Measurements from ENCODE around the gene MREG.
A peak's percentile ranks its signal among the peaks of the same experiment; 100 is the strongest.
"Not testable (repeated sequence)": the region's sequence is repeated elsewhere in the genome, so short reads cannot be mapped to it uniquely, and the experiment has no call there.

Gene MREG

DNA sequence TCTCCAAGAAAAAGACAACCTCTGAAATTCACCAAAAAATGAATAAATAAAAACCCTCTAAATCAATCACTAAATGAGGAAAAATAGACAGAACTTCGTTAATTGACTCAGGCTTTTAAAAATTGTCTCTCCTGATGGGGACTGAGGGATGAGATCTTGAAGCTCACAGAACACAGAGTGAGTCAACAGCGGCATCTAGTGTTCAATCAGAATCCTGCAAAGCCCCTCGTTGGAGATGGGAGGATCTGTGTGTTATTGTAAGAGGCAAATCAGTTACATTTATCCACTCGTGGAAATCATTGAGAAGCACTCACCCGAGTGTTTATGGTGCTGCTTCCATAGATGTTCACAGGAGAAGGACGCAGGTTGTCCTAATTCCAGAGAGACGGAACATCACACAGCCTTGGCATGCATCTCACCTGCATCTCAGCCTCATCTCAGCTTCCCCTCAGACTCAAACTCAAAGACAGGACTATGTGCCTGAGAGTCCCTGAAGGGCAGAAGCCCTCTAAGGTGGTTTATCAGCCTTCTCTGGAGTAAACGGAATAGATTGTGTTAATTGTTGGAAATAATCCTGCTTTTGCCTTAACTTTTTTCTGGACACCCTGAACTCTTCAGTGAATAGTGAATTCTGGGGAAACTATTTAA lies 82.0 kb downstream of the MREG start:
- DNase-seq: peak in 41 of 42 donors; percentile 11 to 89 (median 74)

DNA sequence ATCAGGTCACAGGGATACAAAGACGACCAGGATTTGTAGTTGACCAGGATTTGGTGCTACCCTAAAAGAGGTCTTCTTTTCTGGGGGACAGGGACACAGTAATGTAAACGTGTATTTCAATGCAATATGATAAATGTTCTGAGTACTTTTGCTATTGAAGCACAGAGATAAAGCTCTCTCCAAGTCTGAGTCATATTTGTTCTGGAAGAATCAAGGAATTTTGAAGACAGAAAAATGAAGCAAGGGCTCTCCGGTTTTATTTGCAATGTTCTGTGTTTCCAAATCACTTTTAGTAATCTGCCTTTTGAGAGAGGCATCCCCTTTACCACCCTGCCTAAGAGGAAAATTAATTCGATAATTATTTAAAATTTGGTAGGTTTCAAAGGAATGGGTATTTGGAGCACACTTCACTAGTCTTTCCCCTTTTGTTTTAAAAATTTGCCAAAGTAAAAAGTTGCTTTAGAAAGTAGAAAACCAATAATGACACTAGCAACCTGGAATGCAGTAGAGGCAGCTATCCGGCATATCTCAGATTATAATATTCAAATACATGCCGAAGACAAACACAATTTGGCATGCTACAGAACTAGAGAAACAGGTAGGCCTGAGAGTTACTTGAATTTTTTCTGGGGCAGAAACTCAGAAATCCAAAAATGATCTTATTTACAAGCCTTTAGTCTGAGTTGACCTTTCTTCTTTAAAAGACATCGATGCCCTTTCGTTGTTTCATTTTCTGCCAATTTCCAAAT lies 82.7 kb downstream of the MREG start:
- DNase-seq: no peak
- intact Hi-C loops (cut with DNase I): no loop called here

More for the DNA sequence above, 82.0 kb downstream of the MREG start:
- intact Hi-C loops (cut with DNase I): no loop called here

DNA sequence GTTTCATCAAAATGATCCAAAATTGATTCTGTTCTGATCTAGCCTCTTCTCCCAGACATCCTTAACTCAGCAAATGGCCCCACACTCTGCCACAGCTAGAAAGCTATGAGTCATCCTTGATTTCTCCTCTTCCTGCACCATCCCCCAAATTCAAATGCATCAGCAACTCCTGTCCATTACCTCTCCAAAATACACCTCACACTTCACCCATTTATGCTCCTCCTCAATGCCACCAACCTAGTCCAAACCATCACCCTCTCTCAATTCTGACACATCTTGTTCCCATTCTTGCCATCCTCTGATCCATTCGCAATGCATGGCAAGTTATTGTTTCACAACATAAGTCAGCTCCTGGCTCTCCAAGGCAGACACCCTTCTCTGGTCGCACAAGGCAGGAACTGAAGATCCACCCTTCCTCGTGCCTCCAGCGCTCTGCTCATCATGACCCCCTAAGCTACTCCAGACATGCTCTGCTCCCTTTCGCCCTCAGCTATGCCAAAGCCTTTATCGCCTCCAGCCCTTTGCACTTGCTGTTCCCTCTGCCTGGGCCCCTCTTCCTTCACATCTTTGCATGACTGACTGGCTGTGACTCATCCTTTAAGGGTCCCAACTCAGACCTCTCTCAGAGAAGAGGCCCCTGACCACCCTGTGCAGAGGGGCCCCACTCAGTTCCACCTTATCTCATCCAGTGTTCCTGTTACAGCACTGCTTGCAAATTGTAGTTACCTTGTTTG lies 83.6 kb downstream of the MREG start:
- intact Hi-C loops (cut with DNase I): no loop called here
- no peak for DNase-seq

DNA sequence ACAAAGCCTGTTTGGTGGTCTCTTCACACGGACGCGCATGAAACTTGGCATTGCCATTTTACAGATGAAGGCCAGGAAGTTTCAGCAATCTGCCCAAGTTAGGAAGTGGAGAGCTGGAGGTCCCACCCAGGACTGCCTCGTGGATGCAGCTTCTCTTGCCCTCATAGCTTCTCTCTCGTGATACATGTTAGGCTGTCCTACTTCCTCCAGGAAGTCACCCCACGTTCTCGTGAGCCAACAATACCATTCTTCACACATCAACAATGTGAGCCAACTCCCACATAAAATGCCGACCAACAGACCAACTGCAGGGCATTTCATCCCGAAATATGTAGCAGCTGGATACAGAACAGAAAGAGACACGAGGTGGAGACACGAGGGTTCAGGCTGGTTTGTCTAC lies 85.3 kb downstream of the MREG start:
- no peak for DNase-seq
- intact Hi-C loops (cut with DNase I): no loop called here

DNA sequence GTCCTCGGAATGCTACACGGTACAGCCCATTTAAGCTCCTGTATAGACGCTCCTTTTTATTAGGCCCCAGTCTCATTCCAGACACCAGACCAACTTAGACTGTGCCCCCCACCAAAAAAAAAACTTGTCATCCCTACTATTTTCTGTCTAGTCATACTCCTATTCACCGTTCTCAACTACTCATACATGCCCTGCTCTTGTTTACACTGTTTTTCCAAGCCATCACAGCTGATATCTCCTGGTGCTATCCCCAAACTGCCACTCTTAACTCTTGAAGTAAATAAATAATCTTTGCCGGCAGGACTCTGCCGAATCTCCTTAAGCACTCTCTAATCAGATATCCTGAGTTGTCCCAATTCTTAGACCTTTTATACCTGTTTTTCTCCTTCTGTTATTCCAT lies 86.4 kb downstream of the MREG start:
- intact Hi-C loops (cut with DNase I); DNase-seq: not testable (repeated sequence)

DNA sequence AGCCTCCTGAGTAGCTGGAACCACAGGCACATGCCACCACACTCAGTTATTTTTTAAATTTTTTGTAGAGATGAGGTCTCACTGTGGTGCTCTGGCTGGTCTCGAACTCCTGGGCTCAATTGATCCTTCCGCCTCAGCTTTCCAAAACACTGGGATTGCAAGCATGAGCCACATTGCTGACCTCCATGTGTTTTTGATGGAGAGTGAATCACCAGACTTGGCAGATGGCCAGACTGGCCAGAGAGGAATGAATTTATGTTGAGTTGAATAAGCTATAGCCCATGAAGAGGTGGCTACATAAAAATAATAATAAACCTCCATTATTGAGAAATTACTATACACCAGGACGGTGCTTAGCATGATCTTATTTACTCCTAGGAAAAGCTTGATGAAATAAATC lies 91.5 kb downstream of the MREG start:
- no peak for DNase-seq
- intact Hi-C loops (cut with DNase I): no loop called here

DNA sequence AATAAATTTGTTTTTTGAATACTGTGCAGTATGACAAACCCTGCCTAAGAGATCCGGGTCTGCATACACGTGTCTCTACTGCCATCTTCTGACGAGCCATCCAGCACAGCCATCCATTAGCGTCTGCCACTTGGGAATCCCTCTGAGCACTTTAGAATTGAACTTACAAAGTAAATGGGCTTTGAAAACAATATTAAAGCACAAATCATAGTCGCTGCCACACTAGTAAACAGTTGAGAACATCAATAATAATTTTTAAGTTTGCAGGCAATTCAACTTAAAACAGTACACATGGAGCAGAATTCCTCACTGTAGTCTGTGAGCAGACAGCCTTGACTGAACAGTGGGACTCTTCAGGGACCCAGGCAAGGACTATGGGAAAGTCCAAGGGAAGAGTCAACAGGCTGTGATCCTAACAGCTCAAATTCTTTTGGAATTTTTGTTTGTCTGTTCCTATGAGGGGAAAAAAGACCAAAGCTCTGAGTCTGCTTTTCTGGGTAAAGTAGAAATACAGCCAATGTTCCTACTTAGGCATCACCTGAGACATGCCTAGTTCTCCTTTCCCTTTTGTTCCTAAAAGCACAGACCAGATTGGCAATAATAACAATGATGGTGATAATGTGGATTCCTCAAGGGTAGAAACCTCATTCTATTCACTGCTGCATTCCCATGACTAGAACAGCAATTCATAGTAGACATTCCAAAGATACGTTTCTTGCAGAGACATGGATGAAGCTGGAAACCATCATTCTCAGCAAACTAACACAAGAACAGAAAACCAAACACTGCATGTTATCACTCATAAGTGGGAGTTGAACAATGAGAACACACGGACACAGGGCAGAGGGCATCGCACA lies 92.9 kb downstream of the MREG start:
- intact Hi-C loops (cut with DNase I): no loop called here
- DNase-seq: peak; percentile 43 to 89 (median 74)

DNA sequence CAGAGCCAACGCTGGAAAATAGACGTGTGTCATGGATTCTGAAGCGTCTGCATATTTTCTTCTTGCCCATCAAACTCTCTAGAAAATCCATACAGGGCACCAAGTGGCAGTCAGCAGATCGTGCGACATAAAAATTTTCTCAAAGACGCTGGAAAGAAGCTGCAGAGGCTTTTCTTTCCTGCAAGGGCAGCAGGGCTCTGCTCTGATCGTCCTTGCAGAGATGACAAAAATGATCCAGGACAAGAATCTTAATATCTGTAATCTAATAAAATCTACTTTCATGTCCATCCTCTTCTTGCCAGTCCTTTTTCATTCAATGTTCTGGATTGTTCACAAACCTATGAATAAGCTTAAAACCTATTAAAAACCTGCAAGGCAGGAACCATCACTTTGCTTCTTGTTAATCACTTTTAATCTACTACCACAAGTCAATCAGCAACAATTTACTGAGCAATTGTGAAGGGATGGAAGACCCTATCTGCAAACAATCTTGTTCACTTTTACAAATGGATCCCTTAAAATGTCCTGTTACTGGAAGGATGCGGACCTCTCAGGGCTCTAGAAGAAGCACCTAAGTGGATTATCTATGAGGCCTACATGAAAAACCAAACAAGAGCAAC lies 93.6 kb downstream of the MREG start:
- no peak for DNase-seq
- intact Hi-C loops (cut with DNase I): loop anchor here (10.0 kb wide), 1 partner anchor 465 kb away; no protein-coding TSS in a partner anchor

DNA sequence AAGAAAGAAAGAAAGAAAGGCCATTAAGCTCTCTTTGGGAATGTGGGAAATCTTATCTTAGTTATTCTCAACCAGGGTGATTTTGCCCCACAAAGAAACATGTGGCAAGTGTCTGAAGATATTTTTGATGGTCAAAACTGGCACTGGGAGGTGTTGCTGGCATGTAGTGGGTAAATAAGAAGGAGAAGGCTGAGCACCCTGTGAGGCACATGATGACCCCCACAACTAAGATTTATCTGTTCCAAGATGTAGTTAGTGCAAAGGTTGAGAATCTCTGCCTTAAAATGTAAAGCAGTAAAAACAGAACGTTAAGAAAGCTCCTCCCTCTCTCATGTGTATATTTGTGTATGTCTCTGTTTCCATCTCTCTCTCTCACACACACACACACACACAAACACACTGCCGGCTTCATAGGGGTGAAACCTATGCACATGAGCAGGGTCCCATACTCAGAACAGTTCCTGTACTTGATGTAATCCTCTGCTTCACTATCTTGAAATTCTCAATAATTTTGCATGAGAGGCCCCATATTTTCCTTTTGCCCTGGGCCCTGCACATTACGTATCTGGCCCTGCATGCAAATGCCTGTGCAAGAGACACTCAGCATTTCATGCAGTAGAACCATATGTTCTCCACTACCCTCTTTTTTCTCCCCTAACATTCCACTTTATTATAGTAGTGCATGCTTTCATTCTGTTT lies 94.3 kb downstream of the MREG start:
- intact Hi-C loops (cut with DNase I): loop anchor here (10.0 kb wide), 1 partner anchor 464 kb away; no protein-coding TSS in a partner anchor

DNA sequence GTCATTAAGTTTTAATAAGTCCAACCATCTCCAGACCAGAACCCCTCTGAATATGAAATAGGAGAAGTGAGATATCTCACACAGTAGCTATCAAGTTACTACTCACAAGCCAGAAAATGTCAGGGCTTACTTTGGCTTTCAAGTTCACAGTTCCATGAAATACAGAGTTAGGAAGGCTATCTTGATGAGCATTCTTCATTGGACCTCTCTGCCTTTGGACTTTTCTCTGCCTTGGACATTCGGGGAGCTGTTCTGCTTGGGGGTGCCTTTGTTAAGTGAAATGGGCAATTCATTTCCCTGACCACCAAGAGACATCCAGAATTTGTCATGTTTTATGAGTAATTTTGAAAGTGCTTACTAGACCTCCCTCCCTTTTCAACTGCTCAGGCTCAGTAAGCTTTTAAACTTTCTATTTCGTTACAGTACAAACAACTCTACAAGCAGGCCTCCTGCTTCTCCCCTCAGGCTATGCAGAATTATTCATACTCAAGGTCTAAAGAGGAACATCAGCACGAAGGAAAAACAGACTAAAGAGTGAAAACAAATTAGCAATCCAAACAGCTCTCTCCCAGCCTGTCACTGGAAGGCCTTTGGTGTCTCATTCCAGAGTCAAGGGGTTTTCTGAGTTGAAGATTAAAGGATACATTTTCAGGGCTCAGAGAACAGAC lies 95.3 kb downstream of the MREG start:
- intact Hi-C loops (cut with DNase I): loop anchor here (10.0 kb wide), 1 partner anchor 463 kb away; no protein-coding TSS in a partner anchor
- DNase-seq: no peak

More for the DNA sequence above, 94.3 kb downstream of the MREG start:
- DNase-seq: no peak

DNA sequence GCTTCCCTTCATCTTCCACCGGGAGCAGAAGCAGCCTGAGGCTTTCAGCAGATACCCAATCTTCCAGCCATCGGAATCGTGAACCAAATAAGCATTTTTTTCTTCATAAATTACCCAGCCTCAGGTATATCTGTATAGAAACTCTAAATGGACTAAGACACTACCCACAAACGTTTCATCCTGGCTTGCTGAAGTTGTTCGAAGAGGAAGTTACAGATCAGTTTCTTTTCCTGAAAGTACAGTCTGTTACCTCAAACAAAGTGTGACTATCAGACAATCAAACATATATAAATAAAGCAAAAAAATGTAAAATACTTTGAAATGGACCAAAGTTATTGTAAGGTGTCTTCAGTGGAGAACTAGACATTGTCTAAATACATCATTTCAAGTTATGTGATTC lies 97.9 kb downstream of the MREG start:
- intact Hi-C loops (cut with DNase I): loop anchor here (10.0 kb wide), 1 partner anchor 461 kb away; no protein-coding TSS in a partner anchor
- no peak for DNase-seq

DNA sequence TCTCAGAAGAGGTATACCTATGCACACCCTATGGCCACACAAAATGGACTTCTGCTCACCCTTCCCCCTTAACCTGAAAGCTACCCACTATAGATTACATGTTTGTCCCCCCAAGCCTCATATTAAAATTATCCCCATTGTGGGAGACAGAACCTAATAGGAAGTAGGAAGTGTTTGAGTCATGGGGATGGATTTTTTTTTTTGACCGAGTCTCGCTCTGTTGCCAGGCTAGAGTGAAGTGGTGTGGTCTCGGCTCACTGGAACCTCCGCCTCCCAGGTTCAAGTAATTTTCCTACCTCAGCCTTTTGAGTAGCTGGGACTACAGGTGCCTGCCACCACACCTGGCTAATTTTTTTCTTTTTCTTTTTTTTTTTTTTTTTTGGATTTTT lies 98.6 kb downstream of the MREG start:
- intact Hi-C loops (cut with DNase I): loop anchor here (10.0 kb wide), 1 partner anchor 460 kb away; no protein-coding TSS in a partner anchor
- no peak for DNase-seq

DNA sequence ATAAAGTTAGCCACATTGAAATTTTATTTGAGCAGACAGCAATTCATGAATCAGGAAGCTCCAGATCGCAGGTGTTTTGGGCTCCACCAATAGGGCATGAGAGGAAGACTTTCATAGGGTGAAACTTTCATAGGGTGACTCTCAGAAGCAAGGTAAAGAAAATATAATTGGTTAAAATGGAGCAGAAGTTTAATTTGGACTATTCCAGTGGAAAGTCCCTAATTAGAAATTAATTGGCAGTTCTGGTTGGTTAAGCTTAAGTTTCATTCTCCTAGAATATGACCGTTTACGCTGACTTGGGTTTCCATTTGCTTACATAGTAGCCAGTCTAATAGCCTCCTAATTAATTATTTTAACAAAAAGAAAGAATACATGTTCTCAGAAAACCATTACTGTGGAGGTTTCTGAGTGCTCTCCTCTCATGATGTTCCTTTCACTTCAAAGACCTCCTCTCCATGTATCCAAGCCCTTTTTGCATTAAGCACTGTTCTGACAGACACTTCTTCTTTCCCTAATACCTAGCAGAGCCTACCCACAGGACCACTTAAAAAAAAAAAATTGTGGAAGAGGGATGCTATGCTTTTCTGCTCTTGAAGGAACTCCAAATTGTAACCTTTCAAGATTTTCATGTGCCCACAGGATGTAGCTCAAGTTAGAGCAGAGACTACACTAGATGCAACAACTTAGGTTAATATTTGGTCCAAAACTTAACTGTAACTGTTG lies 99.1 kb downstream of the MREG start:
- DNase-seq: no peak

DNA sequence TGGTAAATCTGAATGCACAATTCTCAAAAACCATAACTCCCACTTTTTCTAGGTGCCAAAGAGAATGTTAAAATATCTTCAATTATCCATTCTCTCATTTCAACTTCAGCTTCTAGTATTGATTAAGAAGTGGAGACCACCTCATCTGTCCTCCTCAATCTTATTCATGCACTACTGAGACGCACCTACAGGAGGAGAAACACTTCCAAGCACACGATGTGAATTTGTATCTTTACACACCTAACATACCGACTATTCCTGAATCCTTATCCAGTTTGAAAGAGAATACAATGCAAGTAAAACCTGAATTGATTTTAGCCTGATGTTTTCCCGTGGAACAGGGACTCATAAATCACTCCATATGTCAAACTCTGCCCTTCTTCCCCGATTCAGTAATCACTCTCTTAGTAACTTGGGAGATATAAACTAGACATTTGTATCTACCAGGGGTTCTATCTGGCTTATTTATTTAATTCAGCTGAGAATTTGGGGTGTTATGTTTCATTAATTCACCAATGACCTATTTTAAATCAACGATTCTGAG lies 101.0 kb downstream of the MREG start:
- intact Hi-C loops (cut with DNase I): loop anchor here (10.0 kb wide), 1 partner anchor 458 kb away; no protein-coding TSS in a partner anchor
- DNase-seq: no peak

More for the DNA sequence above, 99.1 kb downstream of the MREG start:
- intact Hi-C loops (cut with DNase I): loop anchor here (10.0 kb wide), 1 partner anchor 459 kb away; no protein-coding TSS in a partner anchor

DNA sequence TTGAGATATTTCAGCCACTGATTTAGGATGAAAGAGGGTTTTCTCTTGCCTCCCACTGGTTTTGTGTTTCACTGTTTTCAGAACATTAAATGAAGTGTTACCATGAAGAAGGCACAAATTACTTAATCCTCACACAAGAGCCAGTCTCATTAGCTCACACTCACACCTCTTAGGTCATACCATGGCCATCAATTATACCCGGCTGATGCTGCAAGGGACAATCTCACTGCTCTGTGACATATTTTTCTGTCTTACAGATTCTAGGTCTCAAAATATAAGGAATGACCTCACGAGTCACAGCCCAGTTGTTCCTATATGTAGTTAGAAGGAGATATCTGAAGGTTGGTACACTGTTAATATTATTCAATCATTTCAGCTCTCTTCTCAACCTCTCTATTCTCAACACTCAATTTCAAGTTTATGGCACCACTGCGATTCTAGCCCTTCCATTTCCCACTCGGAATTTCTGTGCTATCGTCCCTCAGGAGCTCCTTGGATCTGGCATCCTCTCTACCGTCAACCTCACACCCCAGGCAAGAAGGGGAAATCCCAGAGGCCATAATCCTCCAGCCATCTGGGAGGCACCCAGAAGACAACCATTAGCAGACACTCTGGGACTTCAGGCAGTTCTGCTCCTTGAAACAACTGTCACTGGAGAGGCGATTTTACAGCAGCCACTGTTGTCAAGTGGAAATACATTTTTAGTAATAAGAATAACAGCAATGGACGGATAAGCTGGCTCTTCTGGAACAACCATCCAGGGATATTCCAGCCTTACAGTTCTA lies 101.9 kb downstream of the MREG start:
- no peak for DNase-seq
- intact Hi-C loops (cut with DNase I): loop anchor here (10.0 kb wide), 1 partner anchor 457 kb away; no protein-coding TSS in a partner anchor

Measured in head of caudate nucleus (tissue), 42 donors.